GM19240 (cell line): Measurements from ENCODE around the gene PITPNC1.
"Not testable (repeated sequence)": the region's sequence is repeated elsewhere in the genome, so short reads cannot be mapped to it uniquely, and the experiment has no call there.

ENCODE experiments used
- DNase-seq: peaks from one replicate; pipeline ENCODE4 v3.0.0; 2011; ENCODE audit warnings: low spot score; ENCODE audit not compliant: insufficient read length

PITPNC1 gene

DNA sequence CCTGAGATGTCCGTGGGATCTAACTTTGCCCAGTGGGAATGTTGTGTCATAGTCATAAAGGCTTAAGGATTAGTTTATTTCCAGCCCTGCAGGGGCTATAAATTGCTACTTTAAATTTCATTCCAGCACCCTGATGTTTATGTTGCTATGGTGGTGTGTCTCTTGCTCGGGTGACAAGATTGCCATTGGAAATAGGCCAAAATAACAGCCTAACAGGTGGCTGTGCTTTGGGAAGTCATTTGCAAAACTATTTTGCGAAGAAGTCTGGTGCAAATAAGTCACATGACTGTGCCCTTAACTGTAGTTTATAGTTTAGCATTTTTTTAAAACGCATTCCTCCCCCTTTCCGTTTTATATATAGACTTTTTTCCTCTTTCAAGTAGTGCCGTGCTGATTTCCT, 23.1 kb downstream of the PITPNC1 start:
- no peak for DNase-seq

DNA sequence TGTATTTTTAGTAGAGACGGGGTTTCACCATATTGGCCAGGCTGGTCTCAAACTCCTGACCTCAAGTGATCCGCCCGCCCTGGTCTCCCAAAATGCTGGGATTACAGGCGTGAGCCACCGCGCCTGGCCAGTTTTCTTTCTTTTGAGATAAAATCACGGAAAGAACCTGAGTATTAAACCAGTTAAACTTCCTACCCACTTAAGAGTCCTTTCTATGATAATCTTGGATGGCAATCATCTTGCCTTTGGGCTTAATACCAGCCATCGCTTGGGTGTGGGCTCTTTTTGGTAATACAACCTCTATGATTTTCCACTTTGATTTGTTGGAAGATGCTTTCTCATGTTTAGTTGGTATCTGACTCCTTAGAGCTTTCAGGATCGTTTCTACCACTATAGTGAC, 24.0 kb downstream of the PITPNC1 start:
- DNase-seq = no peak

DNA sequence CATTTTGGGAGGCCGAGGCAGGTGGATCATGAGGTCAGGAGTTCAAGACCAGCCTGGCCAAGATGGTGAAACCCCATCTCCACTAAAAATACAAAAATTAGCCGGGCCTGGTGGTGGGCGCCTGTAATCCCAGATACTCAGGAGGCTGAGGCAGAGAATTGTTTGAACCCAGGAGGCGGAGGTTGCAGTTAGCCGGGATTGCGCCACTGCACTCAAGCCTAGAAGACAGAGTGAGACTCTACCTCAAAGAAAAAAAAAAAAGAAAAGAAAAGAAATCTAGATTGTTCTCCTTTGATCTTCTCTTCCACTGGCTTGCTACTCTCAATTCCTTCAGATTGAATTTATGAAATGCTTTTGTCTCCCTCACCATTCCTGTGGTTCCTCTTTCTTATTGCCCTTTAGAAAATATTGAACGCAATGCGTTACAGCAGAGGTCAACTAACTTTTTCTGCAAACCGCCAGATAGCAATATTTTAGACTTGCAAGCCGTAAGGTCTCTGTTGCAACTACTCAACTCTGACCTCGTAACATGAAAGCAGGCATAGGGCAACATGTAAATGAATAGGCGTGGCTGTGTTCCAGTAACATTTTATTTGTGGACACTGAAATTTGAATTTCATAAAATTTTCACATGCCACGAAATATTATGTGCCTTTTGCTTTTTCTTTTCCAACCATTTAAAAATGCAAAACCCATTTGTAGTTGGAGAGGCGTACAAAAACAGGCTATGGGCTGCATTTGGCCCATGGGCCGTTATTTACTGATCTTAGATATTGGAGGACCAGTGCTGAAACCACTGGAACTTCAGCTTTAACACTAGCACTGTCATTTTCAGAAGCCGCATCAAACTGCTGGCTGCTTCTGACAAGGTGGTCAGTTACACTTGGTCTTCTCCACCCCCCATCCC, 24.8 kb downstream of the PITPNC1 start:
- DNase-seq = no peak

DNA sequence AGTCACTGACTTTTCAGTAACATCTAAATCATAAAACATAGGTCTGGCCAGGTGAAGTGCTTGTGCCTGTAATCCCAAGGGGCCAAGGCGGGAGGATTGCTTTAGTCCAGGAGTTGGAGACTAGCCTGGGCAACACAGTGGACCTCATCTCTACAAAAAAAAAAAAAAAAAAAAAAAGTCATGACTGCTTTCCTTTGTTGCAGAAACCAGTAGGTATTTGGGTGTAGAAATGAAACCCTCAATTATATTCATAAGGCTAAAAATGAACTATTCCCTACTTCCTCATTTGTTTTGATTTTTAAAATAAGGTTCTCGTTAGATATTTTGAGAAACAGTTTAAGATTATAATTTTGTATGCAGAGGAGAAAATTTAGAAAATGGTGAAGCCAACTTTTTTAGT, 26.0 kb downstream of the PITPNC1 start:
- DNase-seq = no peak

DNA sequence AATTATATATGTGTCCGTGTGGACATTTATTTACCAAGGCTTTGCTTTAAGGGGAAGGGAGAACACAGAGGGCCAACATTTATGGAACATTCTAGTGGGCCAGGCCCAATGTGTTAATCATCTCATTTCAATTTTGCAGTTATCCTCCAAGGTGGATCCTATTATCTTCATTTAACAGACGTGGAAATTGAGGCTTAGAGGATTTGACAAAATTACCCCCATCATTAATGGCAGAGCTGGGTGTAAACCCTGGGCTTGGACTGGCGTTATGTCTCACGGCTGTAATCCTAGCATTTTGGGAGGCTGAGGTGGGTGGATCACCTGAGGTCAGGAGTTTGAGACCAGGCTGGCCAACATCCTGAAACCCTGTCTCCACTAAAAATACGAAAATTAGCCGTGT, 26.4 kb downstream of the PITPNC1 start:
- no peak for DNase-seq

DNA sequence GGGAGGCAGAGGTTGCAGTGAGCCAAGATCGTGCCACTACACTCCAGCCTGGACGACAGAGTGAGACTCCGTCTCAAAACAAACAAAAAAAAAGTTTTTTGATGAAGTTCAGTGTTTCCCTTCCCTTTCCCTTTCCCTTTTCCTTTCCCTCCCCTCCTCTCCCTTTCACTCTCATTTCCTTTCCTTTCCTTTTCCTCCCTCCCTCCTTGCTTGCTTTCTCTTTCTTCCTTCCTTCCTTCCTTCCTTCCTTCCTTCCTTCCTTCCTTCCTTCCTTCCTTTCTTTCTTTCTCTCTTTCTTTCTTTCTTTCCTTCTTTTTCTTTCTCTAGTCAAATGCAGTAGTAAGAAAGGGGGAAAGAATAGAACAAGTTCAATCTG, 31.4 kb downstream of the PITPNC1 start:
- not testable (repeated sequence) for DNase-seq

DNA sequence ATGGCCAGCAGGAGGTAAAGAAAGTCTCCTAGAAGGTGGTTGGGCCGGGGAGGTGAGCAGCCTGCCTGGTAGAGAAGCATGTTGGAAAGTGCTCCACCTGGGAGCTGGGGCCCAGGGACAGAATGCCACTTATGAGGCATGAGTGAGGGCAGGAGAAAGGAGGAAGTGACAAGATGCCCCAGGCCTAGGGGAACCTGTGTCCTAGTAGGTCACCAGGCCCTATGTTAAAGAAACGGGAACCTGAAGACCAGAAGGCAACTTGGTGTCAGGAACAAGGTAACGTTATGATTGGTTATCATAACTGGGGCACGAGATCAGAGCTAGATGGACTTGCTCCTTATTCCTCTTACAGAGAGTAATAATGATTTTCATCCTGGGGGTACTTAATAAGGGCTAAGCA, 34.3 kb downstream of the PITPNC1 start:
- no peak for DNase-seq

DNA sequence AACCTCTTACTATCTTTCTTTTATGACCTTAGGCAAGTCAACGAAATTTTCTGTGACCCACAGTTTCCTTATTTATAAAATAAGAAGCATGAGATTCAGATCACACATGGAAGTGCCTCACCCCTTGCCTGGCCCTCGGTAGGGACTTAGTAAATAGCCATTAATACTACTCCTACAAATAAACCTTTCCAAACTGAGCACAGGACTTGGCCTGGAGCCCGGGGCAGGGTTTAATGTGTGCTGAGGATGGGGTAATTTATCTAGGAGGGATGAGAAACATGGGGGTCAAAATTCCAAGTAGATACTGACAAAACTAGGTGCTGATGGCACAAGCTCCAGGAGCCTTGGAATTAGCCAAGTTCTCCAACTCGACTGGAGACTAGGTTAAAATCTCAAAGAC, 35.0 kb downstream of the PITPNC1 start:
- DNase-seq = no peak

DNA sequence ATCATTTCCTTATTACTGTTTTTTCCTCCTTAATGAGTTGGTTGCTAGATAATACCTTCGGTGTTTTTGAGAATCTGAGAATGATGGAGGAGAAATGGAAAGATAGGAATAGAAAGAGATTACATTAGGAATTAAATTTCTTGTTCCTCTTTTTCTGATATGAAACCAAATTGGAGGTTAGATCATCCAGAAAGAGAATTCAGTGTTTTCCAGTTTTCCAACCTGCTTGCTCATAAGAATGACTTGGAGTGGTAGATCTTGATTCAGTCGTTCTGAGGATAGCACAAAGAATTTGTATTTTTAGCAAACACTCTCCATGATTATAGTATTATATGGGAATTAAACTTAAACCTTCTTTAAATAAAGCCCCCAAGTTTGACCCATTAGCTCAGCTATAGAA, 35.9 kb downstream of the PITPNC1 start:
- no peak for DNase-seq

DNA sequence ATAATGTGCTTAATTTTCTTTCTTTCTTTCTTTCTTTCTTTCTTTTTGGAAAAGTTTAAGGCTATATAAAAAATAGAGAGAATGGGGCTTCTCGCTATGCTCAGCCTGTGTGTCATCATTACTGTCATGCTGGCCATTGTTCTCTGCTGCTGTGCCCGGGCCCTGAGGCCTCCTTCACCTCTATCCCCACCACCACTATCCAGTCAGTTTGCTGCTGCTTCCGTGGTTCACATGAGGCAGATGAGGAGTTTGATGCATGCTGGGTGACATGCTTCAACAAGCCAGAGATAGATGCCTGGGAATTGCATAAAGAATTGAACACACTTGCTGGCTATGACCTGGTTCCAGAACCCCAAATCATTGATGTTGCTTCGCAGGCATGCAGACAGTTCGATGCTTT, 36.3 kb downstream of the PITPNC1 start:
- no peak for DNase-seq

DNA sequence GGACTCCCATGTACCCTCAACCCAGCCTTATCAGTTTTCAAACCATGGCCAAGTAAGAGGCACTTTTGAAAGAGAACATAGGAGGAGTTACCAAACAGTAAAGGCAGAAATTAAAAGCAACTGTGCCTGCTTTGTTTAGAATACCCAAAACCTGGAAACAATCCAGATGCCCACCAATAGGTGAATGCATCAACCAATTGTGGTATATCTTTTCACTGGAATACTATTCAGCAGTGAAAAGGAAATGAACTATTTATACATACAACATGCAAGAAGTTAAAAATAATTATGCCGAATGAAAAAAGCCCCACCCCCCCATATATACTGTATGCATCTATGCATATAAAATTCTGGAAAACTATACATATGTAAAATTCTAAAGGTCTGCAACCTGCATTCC, 37.0 kb downstream of the PITPNC1 start:
- no peak for DNase-seq

DNA sequence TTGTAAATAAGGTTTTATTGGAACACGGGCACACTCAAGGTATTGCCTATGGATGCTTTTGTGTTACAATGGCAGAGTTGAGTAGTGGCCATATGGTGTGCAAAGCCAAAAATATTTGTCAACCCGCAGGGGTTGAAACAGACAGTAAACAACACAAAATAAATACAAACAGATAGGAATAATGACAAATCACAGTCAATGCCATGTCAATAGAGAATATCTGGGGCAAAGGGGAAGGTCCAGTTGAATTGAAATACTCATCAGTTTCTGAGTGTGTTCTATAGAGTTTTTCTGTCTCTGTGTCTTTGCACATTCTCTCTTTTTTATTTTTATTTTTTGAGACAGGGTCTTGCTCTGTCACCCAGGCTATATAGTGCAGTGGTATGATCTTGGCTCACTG, 37.5 kb downstream of the PITPNC1 start:
- no peak for DNase-seq

DNA sequence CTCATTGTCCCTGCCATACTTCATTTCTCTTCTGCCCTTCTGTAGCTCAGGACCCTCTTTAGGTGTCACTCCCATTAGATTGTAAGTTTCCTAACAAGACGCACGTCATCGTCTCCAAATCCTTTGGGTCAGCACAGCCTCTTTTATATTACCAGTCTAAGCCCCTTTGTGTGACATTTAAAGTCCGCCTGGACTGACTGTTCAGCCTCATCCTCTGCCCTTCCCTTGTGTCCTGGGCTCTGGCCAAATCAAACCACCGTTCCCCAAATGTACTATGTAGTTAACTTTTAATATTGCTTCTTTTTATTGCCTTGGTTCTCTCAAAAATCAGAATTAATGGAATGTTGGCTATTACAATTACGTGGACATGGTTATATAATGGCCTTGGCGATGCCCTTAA, 38.2 kb downstream of the PITPNC1 start:
- DNase-seq = no peak

DNA sequence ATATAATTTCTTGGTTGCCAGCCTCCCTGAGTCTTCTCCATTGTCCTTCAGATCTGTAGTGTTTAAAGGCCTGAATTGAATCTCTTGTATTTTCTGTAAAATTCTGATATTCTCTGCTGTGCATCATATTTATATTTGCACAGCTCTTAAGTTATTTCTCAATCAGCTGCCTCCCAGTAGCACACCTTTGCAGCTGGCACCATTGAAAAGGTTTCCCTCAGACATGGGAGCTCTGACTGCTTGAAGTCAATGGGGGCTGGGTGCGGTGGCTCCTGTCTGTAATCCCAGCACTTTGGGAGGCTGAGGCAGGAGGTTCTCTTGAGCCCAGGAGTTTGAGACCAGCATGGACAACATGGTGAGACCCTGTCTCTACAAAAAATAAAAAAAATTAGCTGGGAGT, 40.4 kb downstream of the PITPNC1 start:
- DNase-seq = no peak

DNA sequence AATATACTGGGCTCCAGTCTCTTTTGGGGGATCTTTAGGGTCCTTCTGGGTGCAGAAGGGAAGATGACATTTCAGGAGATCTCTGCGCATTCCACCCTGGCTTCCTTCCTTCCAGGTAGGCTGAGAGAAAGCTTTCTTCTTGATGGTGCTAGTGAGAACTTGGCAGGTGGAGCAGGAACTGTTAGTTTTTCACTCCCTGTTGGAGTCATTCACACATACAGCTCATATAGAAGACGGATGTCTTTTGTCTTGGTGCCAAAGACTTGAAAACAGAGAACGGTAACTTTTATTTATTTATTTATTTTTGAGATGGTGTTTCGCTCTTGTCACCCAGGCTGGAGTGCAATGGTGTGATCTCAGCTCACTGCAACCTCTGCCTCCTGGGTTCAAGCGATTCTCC, 43.9 kb downstream of the PITPNC1 start:
- DNase-seq = no peak

DNA sequence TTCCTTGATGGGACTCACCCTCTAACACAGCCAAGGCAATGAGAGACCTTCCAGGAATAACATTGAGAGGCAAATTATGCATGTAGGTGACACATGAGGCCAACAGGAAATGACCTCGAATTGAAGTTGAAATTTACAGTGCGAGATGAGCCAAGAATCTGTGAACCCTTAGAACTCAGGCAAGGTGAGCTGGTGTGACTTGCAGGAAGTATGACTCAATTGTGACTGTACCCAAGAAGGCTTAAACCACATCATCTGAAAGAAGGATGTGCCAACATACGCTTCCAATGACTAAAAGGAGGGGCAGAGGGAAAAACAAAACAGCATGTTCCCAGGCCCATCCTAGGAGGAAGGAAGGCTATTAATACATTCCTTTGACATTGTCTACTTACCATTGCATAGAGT, 44.8 kb downstream of the PITPNC1 start:
- no peak for DNase-seq

DNA sequence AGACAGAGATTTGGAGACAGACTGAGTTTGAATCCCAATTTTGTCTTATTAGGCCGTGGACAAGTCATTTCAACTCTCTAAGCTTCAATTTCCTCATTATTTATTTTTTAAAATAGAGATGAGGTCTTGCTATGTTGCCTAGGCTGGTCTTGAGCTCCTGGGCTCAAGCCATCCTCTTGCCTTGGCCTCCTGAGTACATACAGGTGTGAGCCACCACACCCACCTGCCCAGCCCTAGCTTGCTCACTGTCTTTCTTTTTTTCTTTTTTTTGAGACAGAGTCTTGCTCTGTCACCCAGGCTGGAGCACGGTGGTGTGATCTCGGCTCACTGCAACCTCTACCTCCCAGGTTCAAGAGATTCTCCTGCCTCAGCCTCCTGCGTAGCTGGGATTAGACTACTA, 45.2 kb downstream of the PITPNC1 start:
- not testable (repeated sequence) for DNase-seq

DNA sequence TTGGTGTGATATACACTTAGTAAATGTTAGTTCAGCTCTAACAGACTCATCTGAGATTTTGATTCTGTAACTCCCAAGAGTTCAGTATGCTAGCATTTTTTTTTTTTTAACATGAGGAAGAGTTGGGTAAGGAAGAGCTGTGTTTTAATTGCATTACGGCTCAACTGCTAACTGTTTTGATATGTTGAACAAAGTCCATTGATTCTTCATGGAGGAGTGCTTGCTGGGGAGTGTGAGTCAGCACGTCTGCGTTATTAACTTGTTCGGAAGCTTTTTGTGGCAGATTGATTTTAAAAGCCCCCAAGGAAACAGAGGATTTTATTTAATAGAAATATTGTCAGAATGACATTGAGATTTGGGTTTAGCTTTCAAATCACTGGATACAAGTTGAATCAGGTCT, 45.8 kb downstream of the PITPNC1 start:
- no peak for DNase-seq

DNA sequence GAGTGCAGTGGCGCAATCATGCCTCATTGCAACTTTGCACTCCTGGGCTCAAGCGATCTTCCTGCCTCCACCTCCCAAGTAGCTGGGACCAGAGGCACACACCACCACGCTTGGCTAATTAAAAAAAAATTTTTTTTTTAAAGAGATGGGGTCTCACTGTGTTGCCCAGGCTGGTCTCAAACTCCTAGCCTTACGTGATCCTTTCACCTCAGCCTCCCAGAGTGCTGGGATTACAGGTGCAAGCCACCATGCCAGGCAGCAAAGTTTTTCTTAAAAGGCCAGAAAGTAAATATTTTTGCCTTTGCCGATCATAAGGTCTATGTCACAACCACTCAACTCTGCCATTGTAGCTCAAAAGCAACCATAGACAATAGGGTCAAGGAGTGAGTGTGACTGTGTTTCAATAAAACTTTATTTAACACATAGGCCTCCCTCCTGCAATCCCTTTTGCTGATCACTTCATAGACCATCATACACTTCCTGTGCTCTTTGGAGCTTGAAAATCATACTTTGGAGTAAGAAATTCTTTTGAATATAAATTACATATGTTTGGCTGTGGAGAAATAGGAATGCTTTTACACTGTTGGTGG, 48.6 kb downstream of the PITPNC1 start:
- no peak for DNase-seq

DNA sequence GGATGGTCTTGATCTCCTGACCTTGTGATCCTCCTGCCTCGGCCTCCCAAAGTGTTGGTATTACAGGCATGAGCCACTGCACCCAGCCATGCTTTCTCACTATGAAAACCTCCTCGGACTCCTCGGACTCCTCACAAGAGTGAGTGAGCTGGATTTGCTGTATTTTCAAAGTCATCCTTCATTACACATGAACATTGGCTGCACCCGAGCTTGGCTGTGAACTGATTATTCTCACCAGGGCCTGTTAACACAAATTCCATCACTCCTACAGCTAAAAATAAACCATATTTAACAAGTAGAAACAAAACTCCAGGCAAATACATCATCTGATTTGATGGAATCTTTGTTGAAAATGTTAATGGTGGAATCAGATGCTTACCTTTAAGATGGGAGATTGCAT, 50.3 kb downstream of the PITPNC1 start:
- no peak for DNase-seq

DNA sequence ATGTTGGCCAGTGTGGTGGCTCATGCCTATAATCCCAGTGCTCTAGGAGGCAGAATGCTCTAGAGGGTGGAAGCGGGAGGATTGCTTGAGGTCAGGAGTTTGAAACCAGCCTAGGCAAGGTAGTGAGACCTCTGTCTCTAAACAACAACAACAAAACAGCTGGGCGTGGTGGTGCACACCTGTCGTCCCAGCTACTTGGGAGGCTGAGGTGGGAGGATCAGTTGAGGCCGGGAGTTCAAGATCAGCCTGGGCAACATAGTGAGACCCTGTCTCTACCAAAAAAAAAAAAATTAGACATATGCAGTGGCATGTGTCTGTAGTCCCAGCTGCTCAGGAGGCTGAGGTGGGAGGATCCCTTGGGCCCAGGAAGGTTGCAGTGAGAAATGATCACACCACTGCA, 53.4 kb downstream of the PITPNC1 start:
- DNase-seq = not testable (repeated sequence)

DNA sequence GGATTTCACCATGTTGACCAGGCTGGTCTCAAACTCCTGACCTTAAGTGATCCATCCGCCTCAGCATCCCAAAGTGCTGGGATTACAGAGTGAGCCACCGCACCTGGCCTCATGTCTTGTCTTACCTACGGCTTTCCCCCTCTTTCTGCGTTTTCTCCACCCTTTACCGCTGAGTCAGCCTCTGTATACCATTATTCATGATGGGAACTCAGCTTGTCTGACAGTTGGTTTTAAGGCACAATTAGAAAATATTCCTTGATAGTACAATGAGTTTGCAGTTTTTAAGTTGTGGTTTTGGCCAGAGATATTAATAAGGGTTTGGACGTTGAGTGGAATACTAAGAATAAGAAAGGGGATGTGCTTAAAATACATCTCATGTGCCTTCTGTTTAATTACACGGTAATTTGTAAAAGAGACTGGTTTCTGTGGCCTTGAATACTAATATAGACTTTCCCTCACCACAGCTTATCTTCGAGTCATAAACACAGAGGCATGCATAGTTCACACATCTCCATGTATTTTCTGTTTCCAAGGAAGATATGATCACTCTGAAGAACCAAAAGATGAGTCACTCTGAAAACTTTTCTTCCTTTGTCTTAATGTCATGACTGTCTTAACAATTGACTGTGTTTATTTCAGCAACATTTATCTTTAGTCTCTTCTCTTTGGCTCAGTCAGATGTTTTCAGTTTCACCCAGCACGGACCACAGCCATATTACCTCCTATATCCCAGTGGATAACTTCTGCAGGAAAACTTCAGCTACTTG, 54.4 kb downstream of the PITPNC1 start:
- no peak for DNase-seq
